K562 (cell line): Measurements from ENCODE around the gene SCYL1. TPM values are rescaled to one million over a fixed set of nuclear protein-coding genes. Genes with fewer than 3 reads are reported as not detected.

Experiments used
- BRD4 ChIP-seq: fragments of 200-600 bp; sonication (generic); IDR thresholded peaks from 2 replicates; pipeline ENCODE4 v1.6.1; 2017; ENCODE audit warnings: inconsistent platforms
- CHD7 ChIP-seq: fragments of 200-600 bp; sonication (generic); IDR thresholded peaks from one replicate; pipeline ENCODE4 v1.6.1; 2012; ENCODE audit warnings: mild to moderate bottlenecking, low read depth, low read length, inconsistent platforms
- ESRRB ChIP-seq: fragments of 250-450 bp; sonication (Bioruptor Pico); IDR thresholded peaks from 2 replicates; pipeline ENCODE4 v1.5.0; 2020; ENCODE audit warnings: mild to moderate bottlenecking, moderate library complexity, borderline replicate concordance
- ETS2 ChIP-seq: IDR thresholded peaks from 2 replicates; pipeline ENCODE4 v1.6.1; 2016; ENCODE audit warnings: borderline replicate concordance, missing genetic modification characterization, mild to moderate bottlenecking, moderate library complexity, missing compliant biosample characterization; ENCODE audit not compliant: poor library complexity, severe bottlenecking
- NFE2L1 ChIP-seq: fragments of 450-650 bp; IDR thresholded peaks from 2 replicates; pipeline ENCODE4 v1.6.1; 2016; ENCODE audit warnings: missing genetic modification characterization, low read depth, mild to moderate bottlenecking, missing compliant biosample characterization, moderate library complexity, borderline replicate concordance
- RHOXF2B ChIP-seq: fragments of 250-450 bp; sonication (Bioruptor Pico); conservative IDR thresholded peaks from 2 replicates; pipeline ENCODE4 v1.5.1; 2021
- SOX6 ChIP-seq: fragments of 450-650 bp; IDR thresholded peaks from 2 replicates; pipeline ENCODE4 v1.6.1; 2014; ENCODE audit warnings: mild to moderate bottlenecking
- SRSF1 ChIP-seq: fragments of 200-400 bp; formaldehyde crosslinking; IDR thresholded peaks from 2 replicates; pipeline ENCODE4 v1.6.1; 2017; ENCODE audit warnings: mild to moderate bottlenecking, low read depth, low read length, moderate library complexity
- ZFP30 ChIP-seq: fragments of 250-450 bp; sonication (Bioruptor Pico); IDR thresholded peaks from 2 replicates; pipeline ENCODE4 v1.8.0; 2022; ENCODE audit warnings: moderate library complexity, mild to moderate bottlenecking, inconsistent platforms, borderline replicate concordance
- ZNF133 ChIP-seq: fragments of 250-450 bp; sonication (Bioruptor Pico); IDR thresholded peaks from 2 replicates; pipeline ENCODE4 v1.4.0; 2020; ENCODE audit warnings: mild to moderate bottlenecking
- ZNF644 ChIP-seq: fragments of 200-800 bp; sonication (Bioruptor generic); IDR thresholded peaks from 2 replicates; pipeline ENCODE4 v1.6.1; 2016; ENCODE audit warnings: low read depth, missing genetic modification characterization, missing compliant biosample characterization
- polyA plus RNA-seq, 8 experiments: library from polyadenylated mRNA; depleted of rRNA in 4 of 8; stranded (reverse) in 5 of 8; unstranded in 3 of 8; fragments of >200 nt; fragmentation: Nextera tagmentation in 2 of 8; fragmentation: Illumina TruSeq in 1 of 8; extraction: Ambion mirVana in 2 of 8; extraction: Trizol in 1 of 8; gene quantifications; 2 replicates each; pipeline versions ENCODE4 v1.2.1 to v1.2.3, GENCODE V29; 2011 to 2014; ENCODE audit warnings: inconsistent platforms in 1 of 8, missing spikeins in 1 of 8
- total RNA-seq, 7 experiments: library from RNA; depleted of rRNA in 6 of 7; stranded (reverse); fragments of >200 nt in 6 of 7; fragmentation: Illumina TruSeq in 2 of 7; extraction: Trizol in 2 of 7; gene quantifications; 2 replicates each; pipeline versions ENCODE4 v1.2.1 to v1.2.3, GENCODE V29; 2011 to 2021; ENCODE audit warnings: low replicate concordance in 1 of 7
- TF ChIP-seq, protein P1 (sequence below): fragments of 450-650 bp; IDR thresholded peaks from 2 replicates; pipeline ENCODE4 v1.6.1; 2016; ENCODE audit warnings: borderline replicate concordance

The SCYL1 gene
- total and polyA plus RNA-seq, 9 of the 15 experiments (the other 6 are each of a cell fraction or from before 2014, with no cell fraction given), result 1.9 to 145 (median 57.6) TPM

DNA sequence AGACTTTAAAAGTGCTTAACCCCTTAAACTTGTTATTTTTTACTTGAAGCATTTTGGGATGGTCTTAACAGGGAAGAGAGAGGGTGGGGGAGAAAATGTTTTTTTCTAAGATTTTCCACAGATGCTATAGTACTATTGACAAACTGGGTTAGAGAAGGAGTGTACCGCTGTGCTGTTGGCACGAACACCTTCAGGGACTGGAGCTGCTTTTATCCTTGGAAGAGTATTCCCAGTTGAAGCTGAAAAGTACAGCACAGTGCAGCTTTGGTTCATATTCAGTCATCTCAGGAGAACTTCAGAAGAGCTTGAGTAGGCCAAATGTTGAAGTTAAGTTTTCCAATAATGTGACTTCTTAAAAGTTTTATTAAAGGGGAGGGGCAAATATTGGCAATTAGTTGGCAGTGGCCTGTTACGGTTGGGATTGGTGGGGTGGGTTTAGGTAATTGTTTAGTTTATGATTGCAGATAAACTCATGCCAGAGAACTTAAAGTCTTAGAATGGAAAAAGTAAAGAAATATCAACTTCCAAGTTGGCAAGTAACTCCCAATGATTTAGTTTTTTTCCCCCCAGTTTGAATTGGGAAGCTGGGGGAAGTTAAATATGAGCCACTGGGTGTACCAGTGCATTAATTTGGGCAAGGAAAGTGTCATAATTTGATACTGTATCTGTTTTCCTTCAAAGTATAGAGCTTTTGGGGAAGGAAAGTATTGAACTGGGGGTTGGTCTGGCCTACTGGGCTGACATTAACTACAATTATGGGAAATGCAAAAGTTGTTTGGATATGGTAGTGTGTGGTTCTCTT lies 23.2 kb upstream of the SCYL1 start (continued):
- TF ChIP-seq CHD7 (no peak), ESRRB (peak; percentile 31), ZNF133 (CRISPR knock-in tag) (no peak), RHOXF2B (CRISPR knock-in tag) (0 out of 2 replicates have a peak, but pooled peaks have one; percentile 16), BRD4 (no peak), ZFP30 (CRISPR knock-in tag) (peak; percentile 40; the same call in 1 of the 2 replicates), SRSF1 (no peak), ETS2 (no peak), SOX6 (no peak), NFE2L1 (tag) (no peak), ZNF644 (no peak)
- TF ChIP-seq, protein P1, sequence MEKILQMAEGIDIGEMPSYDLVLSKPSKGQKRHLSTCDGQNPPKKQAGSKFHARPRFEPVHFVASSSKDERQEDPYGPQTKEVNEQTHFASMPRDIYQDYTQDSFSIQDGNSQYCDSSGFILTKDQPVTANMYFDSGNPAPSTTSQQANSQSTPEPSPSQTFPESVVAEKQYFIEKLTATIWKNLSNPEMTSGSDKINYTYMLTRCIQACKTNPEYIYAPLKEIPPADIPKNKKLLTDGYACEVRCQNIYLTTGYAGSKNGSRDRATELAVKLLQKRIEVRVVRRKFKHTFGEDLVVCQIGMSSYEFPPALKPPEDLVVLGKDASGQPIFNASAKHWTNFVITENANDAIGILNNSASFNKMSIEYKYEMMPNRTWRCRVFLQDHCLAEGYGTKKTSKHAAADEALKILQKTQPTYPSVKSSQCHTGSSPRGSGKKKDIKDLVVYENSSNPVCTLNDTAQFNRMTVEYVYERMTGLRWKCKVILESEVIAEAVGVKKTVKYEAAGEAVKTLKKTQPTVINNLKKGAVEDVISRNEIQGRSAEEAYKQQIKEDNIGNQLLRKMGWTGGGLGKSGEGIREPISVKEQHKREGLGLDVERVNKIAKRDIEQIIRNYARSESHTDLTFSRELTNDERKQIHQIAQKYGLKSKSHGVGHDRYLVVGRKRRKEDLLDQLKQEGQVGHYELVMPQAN, result no peak
